ENCODE data around the gene RFX2. TPM values are rescaled to one million over a fixed set of nuclear protein-coding genes. Genes with fewer than 3 reads are reported as not detected.

RFX2 gene
- total RNA-seq, 1 donor from 2014 or later = 3.2 TPM

DNA sequence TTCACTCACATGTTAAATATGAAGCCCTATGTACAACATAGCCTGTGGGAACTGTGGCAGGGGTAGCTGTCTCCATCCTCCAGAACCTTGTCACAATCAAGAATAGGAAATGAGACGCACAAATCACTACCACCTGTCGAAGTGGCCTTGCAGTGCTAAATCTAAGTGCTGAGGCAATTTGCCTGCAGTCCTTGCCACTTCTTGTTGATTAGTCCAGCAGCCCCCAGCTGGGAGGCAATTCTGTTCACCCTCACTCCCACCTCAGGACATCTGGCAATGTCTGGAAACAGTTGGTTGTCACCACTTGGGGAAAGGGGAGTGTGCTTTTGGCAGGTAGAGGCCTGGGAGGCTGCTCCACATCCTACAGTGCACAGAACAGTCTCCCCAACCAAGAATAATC lies 10.7 kb downstream of the RFX2 start:
- Mint-ChIP-seq H3K9me3 (ENCODE audit: unreplicated experiment) (no peaks in the 10 kb centered on the region), H3K36me3 (ENCODE audit: low read depth, unreplicated experiment) (no peaks in the 10 kb centered on the region)

DNA sequence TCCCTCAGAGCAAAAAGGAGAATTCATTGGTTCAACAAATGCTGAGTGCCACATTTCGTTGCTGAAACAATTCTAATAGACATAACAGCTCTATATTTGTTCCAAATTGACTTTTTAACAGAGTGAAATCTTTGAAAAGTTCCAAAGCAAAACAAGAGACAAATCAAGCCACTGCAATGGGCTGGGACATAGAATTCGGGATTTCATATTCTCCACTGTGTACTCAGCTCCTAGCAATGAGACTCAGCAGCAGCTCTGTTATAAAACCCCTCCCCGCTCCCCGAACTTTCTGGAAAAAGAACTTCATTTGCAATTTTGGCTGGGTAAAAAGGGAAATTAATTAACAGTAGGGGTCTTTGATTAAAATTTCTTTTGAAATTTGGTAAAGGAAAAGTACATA lies 11.3 kb downstream of the RFX2 start:
- Histone ChIP-seq H3K4me3 (ENCODE audit: insufficient read depth, low read depth, low read length) (no peak overlapping the region), H3K79me2 (ENCODE audit: insufficient read depth, low read length) (peaks cover 4% of the 10 kb centered on the region)
- no peak overlapping the region for H3K4me3 Mint-ChIP-seq (ENCODE audit: unreplicated experiment)

More for the DNA sequence above, 10.7 kb downstream of the RFX2 start:
- no peak overlapping the region for H3K4me2 ChIP-seq (ENCODE audit: low read length)
- peaks cover 4% of the 10 kb centered on the region for H3K79me2 ChIP-seq (ENCODE audit: insufficient read depth, low read length)
- no peak overlapping the region for H3K27ac ChIP-seq (ENCODE audit: low read depth, low read length)
- no peaks in the 10 kb centered on the region for H3K27me3 ChIP-seq (ENCODE audit: insufficient read depth, low read length)
- no peak overlapping the region for H3K4me3 Mint-ChIP-seq (ENCODE audit: unreplicated experiment)
- peaks cover 14% of the 10 kb centered on the region for H3K27me3 Mint-ChIP-seq (ENCODE audit: low read depth, unreplicated experiment)
- TF ChIP-seq, protein P1, sequence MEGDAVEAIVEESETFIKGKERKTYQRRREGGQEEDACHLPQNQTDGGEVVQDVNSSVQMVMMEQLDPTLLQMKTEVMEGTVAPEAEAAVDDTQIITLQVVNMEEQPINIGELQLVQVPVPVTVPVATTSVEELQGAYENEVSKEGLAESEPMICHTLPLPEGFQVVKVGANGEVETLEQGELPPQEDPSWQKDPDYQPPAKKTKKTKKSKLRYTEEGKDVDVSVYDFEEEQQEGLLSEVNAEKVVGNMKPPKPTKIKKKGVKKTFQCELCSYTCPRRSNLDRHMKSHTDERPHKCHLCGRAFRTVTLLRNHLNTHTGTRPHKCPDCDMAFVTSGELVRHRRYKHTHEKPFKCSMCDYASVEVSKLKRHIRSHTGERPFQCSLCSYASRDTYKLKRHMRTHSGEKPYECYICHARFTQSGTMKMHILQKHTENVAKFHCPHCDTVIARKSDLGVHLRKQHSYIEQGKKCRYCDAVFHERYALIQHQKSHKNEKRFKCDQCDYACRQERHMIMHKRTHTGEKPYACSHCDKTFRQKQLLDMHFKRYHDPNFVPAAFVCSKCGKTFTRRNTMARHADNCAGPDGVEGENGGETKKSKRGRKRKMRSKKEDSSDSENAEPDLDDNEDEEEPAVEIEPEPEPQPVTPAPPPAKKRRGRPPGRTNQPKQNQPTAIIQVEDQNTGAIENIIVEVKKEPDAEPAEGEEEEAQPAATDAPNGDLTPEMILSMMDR (IDR thresholded peaks at IDR 0.05; ENCODE audit: insufficient read depth, low read depth, low read length) = no peak
- TF ChIP-seq EZH2 (IDR thresholded peaks at IDR 0.05; ENCODE audit: insufficient read depth, low read length) = no peak
- DNase-seq (ENCODE audit: low read depth) (no peak), FAIRE-seq (no peak)
- no peak overlapping the region for H3K27ac Mint-ChIP-seq (ENCODE audit: unreplicated experiment)
- H3K4me1 Mint-ChIP-seq (ENCODE audit: low read depth, unreplicated experiment) = no peaks in the 10 kb centered on the region
- no peaks in the 10 kb centered on the region for H3K36me3 ChIP-seq (ENCODE audit: insufficient read depth, low read length)
- H4K20me1 ChIP-seq (ENCODE audit: insufficient read depth, low read length) = no peaks in the 10 kb centered on the region
- H3K9ac ChIP-seq (ENCODE audit: low read length) = no peak overlapping the region
- peaks cover 14% of the 10 kb centered on the region for H3K4me1 ChIP-seq (ENCODE audit: insufficient read depth, low read length)
- H3K9me3 ChIP-seq (ENCODE audit: insufficient read depth, low read depth, low read length) = no peaks in the 10 kb centered on the region
- H2AFZ ChIP-seq (ENCODE audit: low read depth, low read length) = no peak overlapping the region
- no peak overlapping the region for H3K4me3 ChIP-seq (ENCODE audit: insufficient read depth, low read depth, low read length)

DNA sequence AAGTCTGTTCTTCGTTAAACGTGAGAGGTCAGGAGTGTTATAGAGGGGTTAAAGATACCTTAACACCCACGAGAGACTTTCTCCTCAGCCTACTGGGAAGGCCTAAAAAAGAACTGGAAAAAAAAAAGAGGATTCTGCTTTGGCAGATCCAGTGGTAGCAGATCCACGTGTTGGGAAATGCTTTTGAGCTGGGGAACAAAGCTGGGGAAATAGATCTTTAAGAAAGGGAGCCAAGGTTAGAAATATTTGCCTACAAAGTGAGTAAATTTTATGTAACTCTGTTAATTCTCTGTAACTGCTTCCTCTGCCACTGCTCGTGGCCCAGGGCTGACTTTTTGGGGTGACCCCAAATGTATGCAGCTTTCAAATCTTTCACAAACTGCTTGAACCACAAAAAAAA lies 11.7 kb downstream of the RFX2 start:
- Histone ChIP-seq H3K4me3 (ENCODE audit: insufficient read depth, low read depth, low read length) (no peak overlapping the region), H3K27me3 (ENCODE audit: insufficient read depth, low read length) (no peaks in the 10 kb centered on the region), H3K9ac (ENCODE audit: low read length) (no peak overlapping the region), H3K9me3 (ENCODE audit: insufficient read depth, low read depth, low read length) (no peaks in the 10 kb centered on the region), H4K20me1 (ENCODE audit: insufficient read depth, low read length) (no peaks in the 10 kb centered on the region), H3K79me2 (ENCODE audit: insufficient read depth, low read length) (peaks cover 4% of the 10 kb centered on the region), H3K36me3 (ENCODE audit: insufficient read depth, low read length) (no peaks in the 10 kb centered on the region), H3K4me1 (ENCODE audit: insufficient read depth, low read length) (peaks cover 10% of the 10 kb centered on the region), H3K27ac (ENCODE audit: low read depth, low read length) (no peak overlapping the region), H2AFZ (ENCODE audit: low read depth, low read length) (no peak overlapping the region), H3K4me2 (ENCODE audit: low read length) (no peak overlapping the region)
- no peaks in the 10 kb centered on the region for H3K9me3 Mint-ChIP-seq (ENCODE audit: unreplicated experiment)
- FAIRE-seq (no peak), DNase-seq (ENCODE audit: low read depth) (no peak)
- H3K36me3 Mint-ChIP-seq (ENCODE audit: low read depth, unreplicated experiment) = no peaks in the 10 kb centered on the region
- no peak overlapping the region for H3K4me3 Mint-ChIP-seq (ENCODE audit: unreplicated experiment)
- H3K27me3 Mint-ChIP-seq (ENCODE audit: low read depth, unreplicated experiment) = peaks cover 14% of the 10 kb centered on the region
- H3K27ac Mint-ChIP-seq (ENCODE audit: unreplicated experiment) = no peak overlapping the region
- TF ChIP-seq EZH2 (IDR thresholded peaks at IDR 0.05; ENCODE audit: insufficient read depth, low read length) = no peak
- TF ChIP-seq, protein P1 (IDR thresholded peaks at IDR 0.05; ENCODE audit: insufficient read depth, low read depth, low read length) = no peak
- no peaks in the 10 kb centered on the region for H3K4me1 Mint-ChIP-seq (ENCODE audit: low read depth, unreplicated experiment)

More for the DNA sequence above, 11.3 kb downstream of the RFX2 start:
- H4K20me1 ChIP-seq (ENCODE audit: insufficient read depth, low read length) = no peaks in the 10 kb centered on the region
- DNase-seq (ENCODE audit: low read depth) (no peak), FAIRE-seq (no peak)
- no peaks in the 10 kb centered on the region for H3K9me3 ChIP-seq (ENCODE audit: insufficient read depth, low read depth, low read length)
- Mint-ChIP-seq H3K27me3 (ENCODE audit: low read depth, unreplicated experiment) (peaks cover 14% of the 10 kb centered on the region), H3K4me1 (ENCODE audit: low read depth, unreplicated experiment) (no peaks in the 10 kb centered on the region), H3K9me3 (ENCODE audit: unreplicated experiment) (no peaks in the 10 kb centered on the region), H3K27ac (ENCODE audit: unreplicated experiment) (no peak overlapping the region), H3K36me3 (ENCODE audit: low read depth, unreplicated experiment) (no peaks in the 10 kb centered on the region)
- H3K4me2 ChIP-seq (ENCODE audit: low read length) = no peak overlapping the region
- no peak overlapping the region for H3K27ac ChIP-seq (ENCODE audit: low read depth, low read length)
- H3K4me1 ChIP-seq (ENCODE audit: insufficient read depth, low read length) = peaks cover 14% of the 10 kb centered on the region
- H3K36me3 ChIP-seq (ENCODE audit: insufficient read depth, low read length) = no peaks in the 10 kb centered on the region
- no peak overlapping the region for H3K9ac ChIP-seq (ENCODE audit: low read length)
- H2AFZ ChIP-seq (ENCODE audit: low read depth, low read length) = no peak overlapping the region
- TF ChIP-seq, protein P1 (IDR thresholded peaks at IDR 0.05; ENCODE audit: insufficient read depth, low read depth, low read length) = no peak
- TF ChIP-seq EZH2 (IDR thresholded peaks at IDR 0.05; ENCODE audit: insufficient read depth, low read length) = no peak
- H3K27me3 ChIP-seq (ENCODE audit: insufficient read depth, low read length) = no peaks in the 10 kb centered on the region
